ENCODE results near the gene SLC44A1.

The SLC44A1 gene

DNA sequence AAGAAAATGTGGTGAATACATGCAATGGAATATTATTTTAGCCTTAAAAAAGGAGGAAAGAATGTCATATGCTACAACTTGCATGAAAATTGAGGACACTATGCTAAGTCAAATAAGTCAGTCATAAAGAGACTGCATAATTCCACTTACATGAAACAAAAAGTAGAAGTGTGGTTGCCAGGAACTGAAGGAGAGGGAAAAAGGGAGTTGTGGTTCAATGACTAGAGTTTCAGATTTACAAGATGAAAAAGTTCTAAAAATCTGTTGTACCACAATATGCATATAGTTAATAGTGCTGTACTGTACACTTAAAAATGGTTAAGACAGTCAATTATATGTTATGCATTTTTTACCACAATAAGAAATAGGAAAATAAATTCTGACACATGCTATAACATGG lies 95.4 kb downstream of the SLC44A1 start:
- no peak overlapping the region for H3K27ac Mint-ChIP-seq
- DNase-seq: no peak
- peaks cover 22% of the 10 kb centered on the region for H3K4me1 Mint-ChIP-seq (ENCODE audit: low read depth)
- H3K36me3 Mint-ChIP-seq (ENCODE audit: low read depth): peaks cover 19% of the 10 kb centered on the region
- no peaks in the 10 kb centered on the region for H3K27me3 Mint-ChIP-seq
- no peaks in the 10 kb centered on the region for H3K9me3 Mint-ChIP-seq
- no peak overlapping the region for H3K4me3 Mint-ChIP-seq

DNA sequence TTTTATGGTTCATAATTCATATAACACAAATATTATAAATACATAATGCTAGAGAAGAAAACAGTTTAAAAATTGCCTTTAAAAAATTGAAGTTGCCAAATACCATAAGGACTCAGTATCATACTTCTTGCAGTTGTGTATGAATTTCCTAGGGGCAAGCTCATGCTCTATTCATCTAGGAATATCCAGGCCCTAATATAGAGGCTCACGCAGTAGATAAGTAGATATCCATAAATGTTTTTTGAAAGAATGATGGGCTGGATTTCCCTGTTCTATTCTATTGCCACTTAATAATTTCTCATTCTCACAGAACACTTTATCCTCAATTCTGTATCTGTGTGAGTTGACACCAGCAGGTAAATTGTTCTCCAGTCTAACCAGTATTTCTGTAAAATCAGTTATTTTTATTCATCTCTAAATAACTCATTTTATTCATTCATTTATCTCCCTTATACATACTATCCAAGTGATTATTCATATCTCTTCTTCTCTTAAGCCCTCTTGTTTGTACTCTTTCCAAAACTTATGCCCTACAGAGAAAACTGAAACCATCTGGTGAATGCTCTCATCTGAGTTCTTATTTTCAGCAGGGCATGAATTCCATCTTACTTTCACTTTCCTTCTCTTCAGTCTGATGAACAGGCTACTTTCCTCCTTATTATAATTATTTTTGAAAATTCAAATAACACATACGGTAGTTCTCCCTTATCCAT lies 97.1 kb downstream of the SLC44A1 start:
- no peak for DNase-seq
- Mint-ChIP-seq H3K4me1 (ENCODE audit: low read depth) (peaks cover 22% of the 10 kb centered on the region), H3K36me3 (ENCODE audit: low read depth) (peaks cover 12% of the 10 kb centered on the region), H3K27ac (no peak overlapping the region), H3K27me3 (no peaks in the 10 kb centered on the region), H3K9me3 (no peaks in the 10 kb centered on the region), H3K4me3 (no peak overlapping the region)

DNA sequence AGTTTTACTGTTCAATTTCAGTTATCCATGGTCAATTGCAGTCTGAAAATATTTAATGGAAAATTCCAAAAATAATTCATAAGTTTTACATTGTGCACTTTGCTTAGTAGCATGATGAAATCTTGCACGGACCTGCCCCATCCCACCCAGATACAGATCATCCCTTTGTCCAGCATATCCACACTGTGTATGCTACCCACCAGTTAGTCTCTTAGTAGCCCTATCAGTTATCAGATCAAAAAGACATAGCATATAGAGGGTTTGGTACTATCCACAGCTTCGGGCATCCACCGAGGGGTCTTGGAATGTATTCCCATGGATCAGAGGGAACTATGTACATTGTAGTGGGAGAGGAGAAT lies 97.7 kb downstream of the SLC44A1 start:
- DNase-seq: no peak
- no peaks in the 10 kb centered on the region for H3K27me3 Mint-ChIP-seq
- H3K36me3 Mint-ChIP-seq (ENCODE audit: low read depth): peaks cover 7% of the 10 kb centered on the region
- peaks cover 22% of the 10 kb centered on the region for H3K4me1 Mint-ChIP-seq (ENCODE audit: low read depth)
- no peaks in the 10 kb centered on the region for H3K9me3 Mint-ChIP-seq
- H3K27ac Mint-ChIP-seq: no peak overlapping the region
- H3K4me3 Mint-ChIP-seq: no peak overlapping the region

DNA sequence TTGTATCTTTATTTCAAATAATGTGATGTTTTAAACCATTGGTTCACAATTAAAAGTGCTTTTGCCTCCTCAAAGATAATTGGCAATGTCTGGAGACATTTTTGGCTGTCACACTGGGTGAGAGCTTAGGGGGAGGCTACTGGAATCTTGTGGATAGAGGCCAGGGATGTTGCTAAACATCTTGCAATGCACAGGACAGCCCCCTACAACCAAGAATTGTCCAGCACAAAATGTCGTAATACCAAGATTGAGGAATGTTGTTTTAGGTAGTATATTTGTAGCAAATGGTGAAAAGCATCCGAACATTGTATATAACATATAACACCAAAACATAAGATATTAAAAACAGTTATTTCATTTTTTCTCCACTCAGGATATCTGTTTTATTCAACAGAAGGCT lies 99.8 kb downstream of the SLC44A1 start:
- no peaks in the 10 kb centered on the region for H3K36me3 Mint-ChIP-seq (ENCODE audit: low read depth)
- H3K9me3 Mint-ChIP-seq: no peaks in the 10 kb centered on the region
- no peak overlapping the region for H3K4me3 Mint-ChIP-seq
- no peaks in the 10 kb centered on the region for H3K27me3 Mint-ChIP-seq
- no peak overlapping the region for H3K27ac Mint-ChIP-seq
- DNase-seq: no peak
- peaks cover 21% of the 10 kb centered on the region for H3K4me1 Mint-ChIP-seq (ENCODE audit: low read depth)

DNA sequence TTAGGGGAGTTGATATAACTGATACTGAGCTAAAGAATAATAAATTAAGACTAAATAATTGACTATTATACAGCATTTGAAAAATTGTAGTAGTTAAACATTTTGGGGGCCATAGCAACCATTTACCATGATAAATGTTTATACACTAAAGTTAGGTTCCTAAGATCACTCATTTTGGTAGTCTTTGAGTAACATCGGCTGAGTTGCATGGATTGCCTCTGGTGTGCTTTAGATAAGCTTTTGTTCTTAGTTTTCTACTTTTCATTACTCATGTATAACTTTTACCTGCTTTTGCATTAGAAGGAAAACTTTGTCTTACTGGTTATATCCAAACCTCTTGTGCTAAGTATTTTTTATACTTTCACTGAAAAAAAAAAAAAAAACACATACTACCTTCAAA lies 101.2 kb downstream of the SLC44A1 start:
- no peak for DNase-seq
- Mint-ChIP-seq H3K36me3 (ENCODE audit: low read depth) (no peaks in the 10 kb centered on the region), H3K4me1 (ENCODE audit: low read depth) (peaks cover 11% of the 10 kb centered on the region), H3K4me3 (no peak overlapping the region), H3K27me3 (no peaks in the 10 kb centered on the region), H3K27ac (no peak overlapping the region), H3K9me3 (no peaks in the 10 kb centered on the region)

DNA sequence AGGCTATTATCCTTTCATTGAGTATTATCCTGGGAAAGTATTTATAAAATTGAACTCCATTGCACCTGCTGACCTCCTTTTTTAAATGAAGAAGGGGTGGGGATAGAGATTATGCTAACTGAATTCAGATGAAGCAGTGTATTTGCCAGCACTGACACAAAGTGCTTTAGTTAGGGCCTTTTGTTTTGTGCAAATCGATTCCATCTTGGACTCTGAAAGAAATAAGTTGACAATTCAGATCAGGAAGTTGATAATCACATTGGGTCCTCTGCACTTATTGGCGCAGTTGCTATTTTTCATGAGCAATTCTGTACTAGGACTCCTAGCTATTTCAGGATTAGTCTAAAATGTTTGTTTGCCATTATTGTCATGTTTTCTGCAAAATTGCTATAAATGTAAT lies 101.8 kb downstream of the SLC44A1 start:
- Mint-ChIP-seq H3K36me3 (ENCODE audit: low read depth) (no peaks in the 10 kb centered on the region), H3K27ac (no peak overlapping the region), H3K4me1 (ENCODE audit: low read depth) (peaks cover 9% of the 10 kb centered on the region), H3K4me3 (no peak overlapping the region), H3K27me3 (no peaks in the 10 kb centered on the region), H3K9me3 (no peaks in the 10 kb centered on the region)
- DNase-seq: no peak

DNA sequence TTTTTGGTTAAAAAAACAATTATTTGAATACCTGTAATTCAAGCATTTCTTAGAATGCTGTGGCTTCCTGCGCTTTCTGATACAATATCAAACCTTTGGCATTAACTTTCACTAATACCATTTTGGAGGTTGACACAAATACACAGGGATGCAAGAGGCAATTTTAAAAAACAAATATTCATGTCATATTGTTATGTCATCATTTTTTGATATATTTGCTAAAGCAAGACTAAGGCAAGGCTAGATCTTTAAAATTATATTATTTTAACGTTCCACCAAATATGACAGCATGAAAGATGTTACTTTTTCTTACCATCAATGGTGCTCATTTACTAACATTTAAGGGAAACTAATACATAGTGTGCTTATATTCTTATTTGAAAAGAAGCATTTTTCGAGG lies 110.0 kb downstream of the SLC44A1 start:
- H3K9me3 Mint-ChIP-seq: no peaks in the 10 kb centered on the region
- H3K36me3 Mint-ChIP-seq (ENCODE audit: low read depth): no peaks in the 10 kb centered on the region
- H3K4me3 Mint-ChIP-seq: no peak overlapping the region
- no peaks in the 10 kb centered on the region for H3K27me3 Mint-ChIP-seq
- H3K27ac Mint-ChIP-seq: no peak overlapping the region
- no peak for DNase-seq
- H3K4me1 Mint-ChIP-seq (ENCODE audit: low read depth): peaks cover 5% of the 10 kb centered on the region

DNA sequence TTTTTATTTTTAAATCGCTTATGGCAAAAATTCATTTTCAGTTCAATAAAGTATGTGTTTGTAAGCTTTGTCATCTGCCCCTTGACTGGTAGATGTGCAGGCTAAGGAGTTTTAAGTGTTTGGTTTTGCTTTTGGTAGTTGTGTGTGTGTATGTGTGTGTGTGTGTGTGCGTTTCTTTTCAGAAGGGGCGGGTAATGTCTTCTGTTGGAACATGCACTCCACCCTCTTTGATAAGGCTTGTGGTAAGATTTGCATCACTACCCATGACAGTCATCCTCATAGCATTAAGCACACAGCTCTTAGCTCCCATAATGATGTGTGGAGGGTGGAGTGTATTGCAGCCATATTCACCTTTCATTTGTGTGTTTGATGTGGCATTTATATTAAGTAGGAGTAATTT lies 111.3 kb downstream of the SLC44A1 start:
- Mint-ChIP-seq H3K4me1 (ENCODE audit: low read depth) (peaks cover 19% of the 10 kb centered on the region), H3K4me3 (no peak overlapping the region), H3K9me3 (no peaks in the 10 kb centered on the region), H3K36me3 (ENCODE audit: low read depth) (peaks cover 5% of the 10 kb centered on the region), H3K27ac (no peak overlapping the region), H3K27me3 (no peaks in the 10 kb centered on the region)
- DNase-seq: no peak

DNA sequence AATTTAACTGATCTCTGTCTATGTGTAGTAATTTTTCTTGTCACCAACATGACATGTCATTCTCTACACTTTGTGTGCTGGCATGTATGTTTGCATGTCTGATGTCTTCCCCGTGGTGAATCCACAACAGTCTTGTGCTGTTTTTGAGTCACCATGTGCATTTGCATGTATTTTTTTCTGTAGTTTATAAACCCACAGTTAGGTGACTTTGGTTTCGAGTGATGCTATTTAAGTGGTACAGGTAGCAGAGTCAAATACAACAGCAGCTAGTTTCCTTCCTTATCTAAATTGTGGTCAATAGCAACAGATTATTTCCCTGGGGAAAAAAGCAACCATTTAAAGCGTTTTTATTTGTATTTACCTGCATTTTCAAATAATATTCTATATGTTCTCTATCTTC lies 113.5 kb downstream of the SLC44A1 start:
- Mint-ChIP-seq H3K4me3 (no peak overlapping the region), H3K9me3 (no peaks in the 10 kb centered on the region), H3K4me1 (ENCODE audit: low read depth) (peaks cover 21% of the 10 kb centered on the region), H3K36me3 (ENCODE audit: low read depth) (peaks cover 15% of the 10 kb centered on the region), H3K27me3 (no peaks in the 10 kb centered on the region), H3K27ac (no peak overlapping the region)
- DNase-seq: no peak

DNA sequence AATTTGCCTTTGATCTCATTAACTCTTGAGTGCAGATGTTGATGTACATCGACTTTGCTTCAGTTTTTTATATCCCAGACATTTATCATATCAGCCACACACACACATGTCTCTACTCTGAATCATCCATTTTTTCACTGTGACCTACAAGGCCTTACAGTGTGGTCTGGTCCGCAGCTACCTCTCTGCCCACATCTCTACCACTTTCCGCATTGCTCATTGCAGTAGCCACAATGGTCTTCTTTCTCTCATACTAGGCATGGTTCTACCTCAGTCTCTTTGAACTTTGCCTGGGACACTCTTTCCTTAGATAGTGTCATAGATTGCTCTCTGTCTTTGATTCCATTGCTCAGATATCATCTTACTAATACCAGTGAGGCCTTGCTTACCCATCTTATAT lies 115.4 kb downstream of the SLC44A1 start:
- Mint-ChIP-seq H3K4me1 (ENCODE audit: low read depth) (peaks cover 21% of the 10 kb centered on the region), H3K9me3 (no peaks in the 10 kb centered on the region), H3K27me3 (no peaks in the 10 kb centered on the region), H3K27ac (peak overlapping the region; percentile 58), H3K4me3 (no peak overlapping the region), H3K36me3 (ENCODE audit: low read depth) (peaks cover 22% of the 10 kb centered on the region)
- DNase-seq: peak; percentile 34

DNA sequence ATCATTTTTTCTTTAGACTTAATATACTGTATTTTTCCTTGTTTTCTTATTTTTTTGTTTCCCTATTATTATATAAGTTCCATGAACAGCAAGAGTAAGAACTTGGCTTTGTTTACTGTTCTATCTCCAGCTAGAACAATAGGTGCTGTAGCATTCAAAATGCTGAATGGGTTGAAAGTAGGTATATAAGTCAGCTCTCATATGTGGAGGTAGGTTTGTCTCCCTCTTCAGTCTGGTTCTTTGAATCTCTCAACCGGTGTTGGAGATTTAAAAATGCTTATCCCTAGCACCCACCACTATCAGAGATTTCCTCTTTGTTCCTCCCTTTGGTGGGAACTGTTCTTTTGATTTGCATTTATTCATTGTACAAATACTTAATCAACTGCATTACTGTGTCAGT lies 115.9 kb downstream of the SLC44A1 start:
- DNase-seq: no peak
- Mint-ChIP-seq H3K36me3 (ENCODE audit: low read depth) (peaks cover 22% of the 10 kb centered on the region), H3K4me3 (no peak overlapping the region), H3K4me1 (ENCODE audit: low read depth) (peaks cover 21% of the 10 kb centered on the region), H3K27ac (no peak overlapping the region), H3K27me3 (no peaks in the 10 kb centered on the region), H3K9me3 (no peaks in the 10 kb centered on the region)

DNA sequence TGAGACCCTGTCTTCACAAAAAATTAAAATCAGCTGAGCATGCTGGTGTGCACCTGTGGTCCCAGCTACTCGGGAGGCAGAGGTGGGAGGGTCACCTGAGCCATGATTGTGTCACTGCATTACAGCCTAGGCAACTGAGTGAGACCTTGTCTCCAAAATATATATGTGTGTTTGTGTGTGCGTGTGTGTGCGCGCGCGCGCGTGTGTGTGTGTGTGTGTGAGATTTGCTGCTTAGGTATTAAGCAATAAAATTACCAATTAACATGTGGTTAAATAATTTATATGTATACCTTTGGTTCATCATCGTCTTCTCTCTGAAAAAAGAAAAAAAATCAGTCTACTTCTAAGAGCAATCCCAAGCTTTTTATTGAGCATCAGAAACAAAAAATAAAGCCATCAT lies 117.4 kb downstream of the SLC44A1 start:
- H3K27ac Mint-ChIP-seq: no peak overlapping the region
- no peaks in the 10 kb centered on the region for H3K9me3 Mint-ChIP-seq
- H3K27me3 Mint-ChIP-seq: no peaks in the 10 kb centered on the region
- peaks cover 18% of the 10 kb centered on the region for H3K4me1 Mint-ChIP-seq (ENCODE audit: low read depth)
- DNase-seq: no peak
- H3K36me3 Mint-ChIP-seq (ENCODE audit: low read depth): peaks cover 25% of the 10 kb centered on the region
- no peak overlapping the region for H3K4me3 Mint-ChIP-seq

DNA sequence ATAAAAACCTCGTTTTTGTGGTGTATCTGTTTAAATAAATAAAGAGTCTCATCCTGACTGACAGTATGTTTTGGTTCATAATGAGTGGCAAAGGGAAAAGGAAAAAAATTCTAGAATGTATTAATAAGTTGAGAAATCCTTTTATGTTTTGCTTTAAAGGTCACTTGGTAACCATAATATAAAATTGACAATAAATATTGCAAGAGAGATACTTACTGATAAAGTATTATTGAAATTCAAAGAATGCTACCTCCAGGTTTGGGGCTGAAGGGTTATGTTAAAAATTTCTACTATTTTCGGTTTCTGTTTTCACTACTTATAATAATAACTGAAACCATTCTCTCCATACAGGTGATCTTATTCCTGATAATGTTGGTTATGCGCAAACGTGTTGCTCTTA lies 118.0 kb downstream of the SLC44A1 start:
- peaks cover 27% of the 10 kb centered on the region for H3K36me3 Mint-ChIP-seq (ENCODE audit: low read depth)
- no peak overlapping the region for H3K4me3 Mint-ChIP-seq
- H3K27me3 Mint-ChIP-seq: no peaks in the 10 kb centered on the region
- no peak overlapping the region for H3K27ac Mint-ChIP-seq
- no peaks in the 10 kb centered on the region for H3K9me3 Mint-ChIP-seq
- peaks cover 18% of the 10 kb centered on the region for H3K4me1 Mint-ChIP-seq (ENCODE audit: low read depth)
- DNase-seq: no peak

DNA sequence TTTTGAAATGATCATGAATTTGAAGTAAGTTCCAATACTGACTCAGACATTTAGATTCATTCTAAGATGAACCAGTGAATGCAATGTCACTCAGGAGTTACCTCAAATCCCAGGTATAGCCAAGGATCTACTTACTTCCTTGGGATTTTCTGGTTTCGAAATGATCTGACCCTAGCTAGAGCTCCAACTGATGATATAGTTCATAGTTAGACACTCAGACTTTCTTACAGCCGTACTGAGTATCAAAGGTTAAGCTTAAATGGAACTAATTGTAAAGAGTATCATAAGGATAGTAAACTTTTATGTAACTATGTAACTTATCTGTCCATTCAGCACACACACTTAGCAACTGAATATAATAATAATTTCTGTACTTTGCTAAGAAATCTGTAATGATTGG lies 119.4 kb downstream of the SLC44A1 start:
- H3K9me3 Mint-ChIP-seq: no peaks in the 10 kb centered on the region
- H3K4me3 Mint-ChIP-seq: no peak overlapping the region
- peaks cover 29% of the 10 kb centered on the region for H3K36me3 Mint-ChIP-seq (ENCODE audit: low read depth)
- DNase-seq: no peak
- no peak overlapping the region for H3K27ac Mint-ChIP-seq
- H3K27me3 Mint-ChIP-seq: no peaks in the 10 kb centered on the region
- H3K4me1 Mint-ChIP-seq (ENCODE audit: low read depth): peaks cover 18% of the 10 kb centered on the region

DNA sequence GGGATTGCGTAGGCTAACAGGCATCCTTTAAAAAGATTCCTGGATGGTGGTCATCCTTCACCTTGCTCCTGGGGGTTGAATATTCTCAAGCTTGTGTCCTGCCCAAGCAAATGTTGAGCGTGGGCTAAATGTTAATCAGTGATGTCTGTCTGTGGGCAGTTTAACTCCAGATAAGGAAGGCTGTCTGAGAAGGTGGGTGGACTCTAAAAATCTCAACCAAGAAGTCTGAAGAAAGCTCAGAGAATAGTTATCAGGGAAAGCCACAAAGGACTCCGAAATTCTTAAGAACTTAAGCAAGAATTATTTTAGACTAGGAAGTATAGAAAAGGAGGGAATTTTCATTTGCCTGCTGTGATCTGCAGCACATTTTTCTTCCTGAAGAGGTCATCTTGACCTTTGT lies 125.5 kb downstream of the SLC44A1 start:
- Mint-ChIP-seq H3K4me3 (no peak overlapping the region), H3K4me1 (ENCODE audit: low read depth) (no peaks in the 10 kb centered on the region), H3K27me3 (no peaks in the 10 kb centered on the region), H3K27ac (no peak overlapping the region), H3K36me3 (ENCODE audit: low read depth) (peaks cover 10% of the 10 kb centered on the region), H3K9me3 (no peaks in the 10 kb centered on the region)
- no peak for DNase-seq

DNA sequence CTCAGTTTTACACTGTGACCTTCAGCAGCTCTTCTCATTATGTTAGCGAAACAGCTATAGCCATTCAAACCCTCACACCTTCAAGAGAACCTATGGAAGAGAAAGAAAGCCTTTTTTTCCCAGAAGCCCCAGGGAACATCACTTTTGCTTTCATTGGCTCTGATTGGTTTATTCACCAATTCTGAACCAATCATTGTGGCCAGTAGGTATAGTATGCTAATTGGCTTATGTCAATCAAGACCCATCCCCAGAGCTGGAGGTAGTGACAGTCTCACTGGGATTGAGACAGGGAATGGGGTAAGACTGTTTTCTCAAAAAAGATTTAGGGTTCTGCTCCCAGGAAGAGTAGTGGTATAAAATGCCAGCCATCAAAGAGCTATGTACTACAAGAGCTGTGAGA lies 129.3 kb downstream of the SLC44A1 start:
- Mint-ChIP-seq H3K36me3 (ENCODE audit: low read depth) (peaks cover 7% of the 10 kb centered on the region), H3K9me3 (no peaks in the 10 kb centered on the region), H3K4me3 (no peak overlapping the region), H3K4me1 (ENCODE audit: low read depth) (no peaks in the 10 kb centered on the region), H3K27me3 (no peaks in the 10 kb centered on the region), H3K27ac (no peak overlapping the region)
- DNase-seq: no peak

Measured in activated T-cell treated with anti-CD3 and anti-CD28 coated beads, Interleukin-2, amount 50 U/mL, for 24 hours (primary cell).